Psoas muscle (tissue), 8 donors: ENCODE measurements around the gene PCDHA7. TPM values are rescaled to one million over a fixed set of nuclear protein-coding genes. Genes with fewer than 3 reads are reported as not detected.

Experiments
- ATAC-seq, 4 donors: fragments of 200-7000 bp; cut with Tn5 transposase; one replicate each; pipeline ENCODE4 v1.9.1; 2020; ENCODE audit warnings: moderate library complexity in 3 of 4, mild to moderate bottlenecking in 2 of 4
- DNase-seq, 2 donors: peaks; one replicate each; pipeline ENCODE4 v3.0.0-alpha.2; 2020
- H3K27ac ChIP-seq: fragments of 200-600 bp; one replicate; pipeline ENCODE4 v1.8.0; 2022
- H3K27me3 ChIP-seq, 3 donors: fragments of 200-600 bp in 1 of 3; one replicate each; pipeline versions ENCODE4 v1.6.1 to v1.8.0; 2013 to 2022; ENCODE audit warnings: low read length in 2 of 3, mild to moderate bottlenecking in 2 of 3, moderate library complexity in 1 of 3; ENCODE audit not compliant: insufficient read depth in 3 of 3
- H3K36me3 ChIP-seq, 2 donors: fragments of 200-600 bp in 1 of 2; one replicate each; pipeline versions ENCODE4 v1.6.1 to v1.8.0; 2013 to 2022; ENCODE audit warnings: low read depth in 1 of 2, mild to moderate bottlenecking in 1 of 2, moderate library complexity in 1 of 2; ENCODE audit not compliant: insufficient read depth in 1 of 2
- H3K4me1 ChIP-seq: fragments of 200-600 bp; one replicate; pipeline ENCODE4 v1.8.0; 2022
- H3K4me3 ChIP-seq: fragments of 200-600 bp; one replicate; pipeline ENCODE4 v1.8.0; 2022; ENCODE audit warnings: mild to moderate bottlenecking
- H3K9me3 ChIP-seq: fragments of 200-600 bp; one replicate; pipeline ENCODE4 v1.8.0; 2022
- CTCF ChIP-seq: fragments of 200-600 bp; IDR thresholded peaks from one replicate; pipeline ENCODE4 v1.8.0; 2022; ENCODE audit warnings: antibody characterized with exemption
- WGBS, 3 donors: extraction: QIAGEN DNeasy Blood & Tissue Kit; methylation state at CpG; one replicate each; pipeline versions ENCODE4 v1.1.6 to v1.1.7; 2013; 5-methylcytosine and 5-hydroxymethylcytosine counted together
- intact Hi-C, 2 donors: fragments of 100-400 bp; cut with DNase I; formaldehyde crosslinking; loops; one replicate each; pipeline versions ENCODE4 v1.11.0 to v1.14.2; 2022
- polyA plus RNA-seq, 3 donors: library from polyadenylated mRNA; stranded (reverse); fragments of 200-250 nt; gene quantifications; one replicate each; pipeline ENCODE4 v1.2.3, GENCODE V29; 2013
- total RNA-seq, 4 donors: library from RNA; stranded (reverse); fragmentation: NEBNext Ultra II Directional in 2 of 4; extraction: Animal tissue kit (Norgen Biotek cat#: 25700) in 2 of 4; gene quantifications; one replicate each; pipeline versions ENCODE4 v1.2.1 to v1.2.4, GENCODE V29; 2021 to 2023
- donor health status: healthy with polysubstance abuse.
- donor health status: DM: no; HTN: no; CAD: no; lungs with moderate emphysema.
- donor health status: Bipolar disorder and iron deficiency.
- donor health status: healthy.
- donor health status: DM: yes; HTN: yes; CAD: no.
- donor health status: DM: no; HTN: no; CAD: no.
- donor health status: DM: no; HTN: no; CAD: no.
- donor health status: DM: yes; HTN: yes; CAD: no.

Gene PCDHA7
- total and polyA plus RNA-seq, 7 donors = 0.01 to 0.08 (median 0.07) TPM; not detected in 4

- Histone ChIP-seq H3K4me1 (no peaks in the 10 kb centered on the region), H3K27me3 (peaks cover 0 to 42% (median 2%) of the 10 kb centered on the region in 3 donors), H3K4me3 (no peak overlapping the region), H3K36me3 (no peaks in the 10 kb centered on the region), H3K9me3 (peaks cover 4% of the 10 kb centered on the region), H3K27ac (no peak overlapping the region)
- ATAC-seq (no peak), DNase-seq (no peak)
- intact Hi-C loops = no loop called here
- TF ChIP-seq CTCF = no peak
- WGBS, 3 donors = 36 to 47% (median 42%) methylated on average over 37 of the region's 37 CpGs
Measured at GRCh38 chr5:140877262-140877581, 43.2 kb downstream of the PCDHA7 start.

GRCh38 chr5:140881889-140882590 lies 48.0 kb downstream of the PCDHA7 start, which contains the start of gene PCDHA13:
PCDHA13 (plus strand) TSS chr5:140882124; CDS start chr5:140882269, 145 bp downstream.
- no peak for DNase-seq
- Histone ChIP-seq H3K27me3 (peaks cover 0 to 15% (median 2%) of the 10 kb centered on the region in 3 donors), H3K4me3 (no peak within 1 kb of the TSS), H3K4me1 (no peaks in the 10 kb centered on the region), H3K36me3 (no peaks in the 10 kb centered on the region), H3K9me3 (peaks cover 4% of the 10 kb centered on the region), H3K27ac (no peak within 1 kb of the TSS)
- WGBS, 3 donors = 9 to 13% (median 11%) methylated on average over 29 to 33 of the region's 35 CpGs
- intact Hi-C loops = no loop called here
- no peak for TF ChIP-seq CTCF
- ATAC-seq = no peak

DNA sequence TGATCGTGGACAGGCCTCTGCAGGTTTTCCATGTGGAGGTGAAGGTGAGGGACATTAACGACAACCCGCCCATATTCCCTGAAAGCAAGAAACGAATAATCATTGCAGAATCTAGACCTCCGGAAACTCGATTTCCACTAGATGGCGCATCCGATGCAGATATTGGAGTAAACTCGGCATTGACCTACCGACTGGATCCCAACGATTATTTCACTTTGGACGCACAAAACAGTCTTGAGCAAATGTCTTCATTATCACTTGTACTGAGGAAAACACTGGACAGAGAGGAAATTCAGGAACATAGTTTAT lies 48.5 kb downstream of the PCDHA7 start:
- H3K9me3 ChIP-seq = peaks cover under 1% of the 10 kb centered on the region
- no peaks in the 10 kb centered on the region for H3K4me1 ChIP-seq
- peaks cover 0 to 14% (median 2%) of the 10 kb centered on the region in 3 donors for H3K27me3 ChIP-seq
- no peak for ATAC-seq
- no peak for DNase-seq
- no peak overlapping the region for H3K27ac ChIP-seq
- TF ChIP-seq CTCF = no peak
- H3K4me3 ChIP-seq = no peak overlapping the region
- intact Hi-C loops = no loop called here
- 10 to 19% (median 16%) methylated on average over 12 of the region's 12 CpGs for WGBS, 3 donors
- no peaks in the 10 kb centered on the region for H3K36me3 ChIP-seq

- H3K27me3 ChIP-seq = peaks cover 0 to 8% (median 2%) of the 10 kb centered on the region in 3 donors
- TF ChIP-seq CTCF = no peak
- WGBS, 3 donors = 25 to 43% (median 41%) methylated on average over 41 of the region's 41 CpGs
- no peak overlapping the region for H3K27ac ChIP-seq
- no peaks in the 10 kb centered on the region for H3K4me1 ChIP-seq
- intact Hi-C loops = no loop called here
- H3K9me3 ChIP-seq = no peaks in the 10 kb centered on the region
- peak in 1 of 2 donors; percentile 46 for DNase-seq
- H3K4me3 ChIP-seq = no peak overlapping the region
- H3K36me3 ChIP-seq = no peaks in the 10 kb centered on the region
- no peak for ATAC-seq
Measured at GRCh38 chr5:140883373-140883772, 49.3 kb downstream of the PCDHA7 start.
